Liver (tissue), 9 donors: ENCODE data around the gene RUNDC3A. TPM values are rescaled to one million over a fixed set of nuclear protein-coding genes. Genes with fewer than 3 reads are reported as not detected.
A peak's percentile ranks its signal among the peaks of the same experiment; 100 is the strongest.

Experiments
- DNase-seq: peaks from one replicate; pipeline ENCODE4 v3.0.0-alpha.2; 2017; ENCODE audit warnings: low spot score
- H3K27ac ChIP-seq, 2 donors: one replicate each; pipeline ENCODE4 v1.7.0; 2013; ENCODE audit warnings: inconsistent platforms in 2 of 2, low read length in 2 of 2, control low read depth in 1 of 2, low read depth in 1 of 2, mild to moderate bottlenecking in 1 of 2
- H3K27me3 ChIP-seq, 4 donors: one replicate each; pipeline versions ENCODE4 v1.6.1 to v1.7.0; 2013; ENCODE audit warnings: low read length in 3 of 4, inconsistent platforms in 1 of 4, mild to moderate bottlenecking in 1 of 4, moderate library complexity in 1 of 4; ENCODE audit not compliant: control insufficient read depth in 4 of 4, insufficient read depth in 4 of 4
- H3K36me3 ChIP-seq, 4 donors: one replicate each; pipeline versions ENCODE4 v1.6.1 to v1.7.0; 2013; ENCODE audit warnings: low read length in 3 of 4, mild to moderate bottlenecking in 3 of 4, low read depth in 1 of 4, moderate library complexity in 1 of 4; ENCODE audit not compliant: control insufficient read depth in 4 of 4, insufficient read depth in 3 of 4
- H3K4me1 ChIP-seq, 4 donors: one replicate each; pipeline versions ENCODE4 v1.6.1 to v1.7.0; 2013; ENCODE audit warnings: low read length in 3 of 4, mild to moderate bottlenecking in 3 of 4, moderate library complexity in 1 of 4; ENCODE audit not compliant: control insufficient read depth in 4 of 4, insufficient read depth in 4 of 4
- H3K4me3 ChIP-seq, 3 donors: one replicate each; pipeline versions ENCODE4 v1.6.1 to v1.7.0; 2013; ENCODE audit warnings: low read length in 3 of 3, control low read depth in 1 of 3, low read depth in 1 of 3, mild to moderate bottlenecking in 1 of 3
- H3K9ac ChIP-seq, 2 donors: one replicate each; pipeline ENCODE4 v1.7.0; 2013; ENCODE audit warnings: low read length in 2 of 2, mild to moderate bottlenecking in 2 of 2, moderate library complexity in 2 of 2, control low read depth in 1 of 2, low read depth in 1 of 2
- H3K9me3 ChIP-seq, 4 donors: one replicate each; pipeline versions ENCODE4 v1.6.1 to v1.7.0; 2013; ENCODE audit warnings: low read length in 3 of 4; ENCODE audit not compliant: control insufficient read depth in 4 of 4
- CTCF ChIP-seq: fragments of 150-350 bp; IDR thresholded peaks from 2 replicates; pipeline ENCODE4 v1.5.1; 2017; ENCODE audit warnings: improper control_type of control experiment, low read depth, low read length; ENCODE audit not compliant: missing input control
- EGR1 ChIP-seq, 2 donors: IDR thresholded peaks; 2 replicates each; pipeline ENCODE4 v1.6.1; 2016 to 2018; ENCODE audit warnings: antibody characterized with exemption in 2 of 2, low read depth in 2 of 2
- FOXA1 ChIP-seq: IDR thresholded peaks from 2 replicates; pipeline ENCODE4 v1.6.1; 2016; ENCODE audit warnings: antibody characterized with exemption
- FOXA2 ChIP-seq: IDR thresholded peaks from 2 replicates; pipeline ENCODE4 v1.6.1; 2016; ENCODE audit warnings: antibody characterized with exemption
- GABPA ChIP-seq, 2 donors: IDR thresholded peaks in 1 of 2; conservative IDR thresholded peaks in 1 of 2; 2 replicates each; pipeline ENCODE4 v1.6.1; 2016; ENCODE audit warnings: antibody characterized with exemption in 2 of 2, mild to moderate bottlenecking in 1 of 2, moderate library complexity in 1 of 2
- HNF4A ChIP-seq, 2 donors: conservative IDR thresholded peaks; 2 replicates each; pipeline ENCODE4 v1.6.1; 2016; ENCODE audit warnings: antibody characterized with exemption in 2 of 2, mild to moderate bottlenecking in 2 of 2
- HNF4G ChIP-seq: IDR thresholded peaks from 2 replicates; pipeline ENCODE4 v1.6.1; 2016; ENCODE audit warnings: antibody characterized with exemption
- JUND ChIP-seq, 2 donors: IDR thresholded peaks; 2 replicates each; pipeline ENCODE4 v1.6.1; 2016; ENCODE audit warnings: antibody characterized with exemption in 2 of 2
- MAX ChIP-seq: IDR thresholded peaks from 2 replicates; pipeline ENCODE4 v1.6.1; 2016; ENCODE audit warnings: antibody characterized with exemption
- RAD21 ChIP-seq, 2 donors: IDR thresholded peaks; 2 replicates each; pipeline ENCODE4 v1.6.1; 2016; ENCODE audit warnings: antibody characterized with exemption in 2 of 2, mild to moderate bottlenecking in 2 of 2
- REST ChIP-seq: IDR thresholded peaks from 2 replicates; pipeline ENCODE4 v1.6.1; 2016; ENCODE audit warnings: antibody characterized with exemption, mild to moderate bottlenecking
- RXRA ChIP-seq, 2 donors: IDR thresholded peaks; 2 replicates each; pipeline ENCODE4 v1.6.1; 2017 to 2018; ENCODE audit warnings: antibody characterized with exemption in 2 of 2, mild to moderate bottlenecking in 1 of 2
- SP1 ChIP-seq: IDR thresholded peaks from 2 replicates; pipeline ENCODE4 v1.6.1; 2018; ENCODE audit warnings: antibody characterized with exemption, mild to moderate bottlenecking
- TAF1 ChIP-seq: conservative IDR thresholded peaks from 2 replicates; pipeline ENCODE4 v1.6.1; 2016; ENCODE audit warnings: antibody characterized with exemption, mild to moderate bottlenecking
- YY1 ChIP-seq: IDR thresholded peaks from 2 replicates; pipeline ENCODE4 v1.6.1; 2016; ENCODE audit warnings: antibody characterized with exemption, mild to moderate bottlenecking
- ZBTB33 ChIP-seq: IDR thresholded peaks from 2 replicates; pipeline ENCODE4 v1.6.1; 2016; ENCODE audit warnings: antibody characterized with exemption
- whole genome bisulfite sequencing: extraction: QIAGEN DNeasy Blood & Tissue Kit; methylation state at CpG from one replicate; pipeline ENCODE4 v1.1.7; 2013; 5-methylcytosine and 5-hydroxymethylcytosine counted together
- polyA plus RNA-seq, 2 donors: library from polyadenylated mRNA; stranded (reverse) in 1 of 2; unstranded in 1 of 2; fragments of 200-250 nt in 1 of 2; fragments of >200 nt in 1 of 2; fragmentation: Nextera tagmentation in 1 of 2; extraction: Ambion mirVana in 1 of 2; gene quantifications; one replicate each; pipeline versions ENCODE4 v1.2.1 to v1.2.3, GENCODE V29; 2013 to 2015
- total RNA-seq, 2 donors: library from RNA; depleted of rRNA; stranded (reverse); fragments of >200 nt; gene quantifications; one replicate each; pipeline ENCODE4 v1.2.3, GENCODE V29; 2014
- donor health status: healthy.
- donor health status: healthy.
- donor health status: healthy.
- donor health status: healthy.
- donor health status: healthy.

RUNDC3A gene
- total and polyA plus RNA-seq, 4 donors: 0.05 to 17.0 (median 0.06) TPM; not detected in 1

- no peak for DNase-seq
- Histone ChIP-seq H3K27ac (no peak overlapping the region), H3K4me3 (no peak overlapping the region), H3K9ac (no peak overlapping the region), H3K4me1 (peaks cover 0 to 7% (median 4%) of the 10 kb centered on the region in 4 donors), H3K9me3 (no peaks in the 10 kb centered on the region), H3K36me3 (no peaks in the 10 kb centered on the region), H3K27me3 (no peaks in the 10 kb centered on the region)
- TF ChIP-seq CTCF: no peak
- no peak for TF ChIP-seq RAD21 (IDR thresholded peaks at IDR 0.05)
- TF ChIP-seq JUND (IDR thresholded peaks at IDR 0.05): no peak
- no peak for TF ChIP-seq GABPA (IDR thresholded peaks at IDR 0.05 in 1 of 2, conservative IDR thresholded peaks at IDR 0.05 in 1 of 2)
- TF ChIP-seq EGR1 (IDR thresholded peaks at IDR 0.05; ENCODE audit: low read depth in 2 of 2): no peak
- no peak for TF ChIP-seq TAF1
- TF ChIP-seq REST: no peak
- no peak for TF ChIP-seq FOXA1
- TF ChIP-seq HNF4A (conservative IDR thresholded peaks at IDR 0.05): no peak
- no peak for TF ChIP-seq YY1
- TF ChIP-seq SP1: no peak
- no peak for TF ChIP-seq ZBTB33
- WGBS: 50% methylated on average over 5 of the region's 5 CpGs
These were observed 27.6 kb downstream of the RUNDC3A start for GRCh38 chr17:44335968-44336367.

- Histone ChIP-seq H3K27ac (no peak overlapping the region), H3K27me3 (no peaks in the 10 kb centered on the region), H3K4me3 (no peak overlapping the region), H3K9ac (no peak overlapping the region), H3K36me3 (no peaks in the 10 kb centered on the region), H3K9me3 (no peaks in the 10 kb centered on the region), H3K4me1 (no peaks in the 10 kb centered on the region)
- DNase-seq: peak; percentile 30
- WGBS: 60% methylated on average over 6 of the region's 6 CpGs
- no peak for TF ChIP-seq ZBTB33
- TF ChIP-seq MAX: no peak
- no peak for TF ChIP-seq FOXA1
- TF ChIP-seq REST: no peak
- no peak for TF ChIP-seq HNF4G
- TF ChIP-seq JUND (IDR thresholded peaks at IDR 0.05): no peak
- no peak for TF ChIP-seq RAD21 (IDR thresholded peaks at IDR 0.05)
- TF ChIP-seq FOXA2: no peak
- TF ChIP-seq GABPA (IDR thresholded peaks at IDR 0.05 in 1 of 2, conservative IDR thresholded peaks at IDR 0.05 in 1 of 2): no peak
- TF ChIP-seq EGR1 (IDR thresholded peaks at IDR 0.05; ENCODE audit: low read depth in 2 of 2): no peak
- no peak for TF ChIP-seq CTCF
- no peak for TF ChIP-seq RXRA (IDR thresholded peaks at IDR 0.05)
These were observed 30.3 kb downstream of the RUNDC3A start for GRCh38 chr17:44338702-44339101.
